HG02970 (cell line): ENCODE data around the gene NCLN.
"Not testable (repeated sequence)": the region's sequence is repeated elsewhere in the genome, so short reads cannot be mapped to it uniquely, and the experiment has no call there.

ENCODE experiments used
- ATAC-seq: cut with Tn5 transposase; IDR thresholded peaks from one replicate; pipeline ENCODE4 v1.9.1; 2021; ENCODE audit warnings: mild to moderate bottlenecking, moderate library complexity, moderate number of reproducible peaks; ENCODE audit not compliant: unreplicated experiment, low FRiP score

Gene NCLN

GRCh38 chr19:3178973-3179738, 6.6 kb upstream of the NCLN start:
- no peak for ATAC-seq

- ATAC-seq = no peak
Observed at GRCh38 chr19:3179739-3180293, 5.9 kb upstream of the NCLN start.

GRCh38 chr19:3183721-3184641, 1.7 kb upstream of the NCLN start:
- ATAC-seq = no peak

DNA sequence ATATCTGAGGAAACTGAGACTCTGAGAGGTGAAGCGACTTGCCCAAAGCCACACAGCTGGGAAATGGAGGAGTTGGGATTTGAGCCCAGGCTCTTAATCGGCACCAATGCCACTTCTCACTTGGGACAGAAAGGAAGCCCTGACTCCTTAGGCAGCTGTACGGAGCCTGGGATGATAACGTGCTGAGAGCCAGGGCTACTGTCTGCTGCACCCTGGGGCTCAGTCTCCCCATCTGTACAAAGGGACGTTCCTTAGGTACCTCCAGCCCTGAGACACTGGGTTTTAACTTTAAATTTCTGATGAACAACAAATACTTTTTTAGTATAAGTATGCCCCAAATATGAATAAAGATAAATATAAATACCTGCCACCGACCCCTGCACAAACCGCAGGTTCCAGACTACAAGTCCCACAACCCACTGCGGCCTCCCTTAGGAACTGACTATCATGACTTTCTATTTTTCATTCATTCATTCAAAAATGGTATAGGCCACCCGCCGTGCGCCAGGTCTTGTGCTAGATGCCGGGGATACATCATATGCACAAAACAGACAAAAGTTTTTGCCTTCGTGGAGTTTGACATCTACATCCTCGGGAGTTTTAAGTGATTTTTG, 776 bp upstream of the NCLN start:
- ATAC-seq = peak; percentile 30

- no peak for ATAC-seq
Observed at GRCh38 chr19:3186160-3186688, 494 bp downstream of the NCLN start.

DNA sequence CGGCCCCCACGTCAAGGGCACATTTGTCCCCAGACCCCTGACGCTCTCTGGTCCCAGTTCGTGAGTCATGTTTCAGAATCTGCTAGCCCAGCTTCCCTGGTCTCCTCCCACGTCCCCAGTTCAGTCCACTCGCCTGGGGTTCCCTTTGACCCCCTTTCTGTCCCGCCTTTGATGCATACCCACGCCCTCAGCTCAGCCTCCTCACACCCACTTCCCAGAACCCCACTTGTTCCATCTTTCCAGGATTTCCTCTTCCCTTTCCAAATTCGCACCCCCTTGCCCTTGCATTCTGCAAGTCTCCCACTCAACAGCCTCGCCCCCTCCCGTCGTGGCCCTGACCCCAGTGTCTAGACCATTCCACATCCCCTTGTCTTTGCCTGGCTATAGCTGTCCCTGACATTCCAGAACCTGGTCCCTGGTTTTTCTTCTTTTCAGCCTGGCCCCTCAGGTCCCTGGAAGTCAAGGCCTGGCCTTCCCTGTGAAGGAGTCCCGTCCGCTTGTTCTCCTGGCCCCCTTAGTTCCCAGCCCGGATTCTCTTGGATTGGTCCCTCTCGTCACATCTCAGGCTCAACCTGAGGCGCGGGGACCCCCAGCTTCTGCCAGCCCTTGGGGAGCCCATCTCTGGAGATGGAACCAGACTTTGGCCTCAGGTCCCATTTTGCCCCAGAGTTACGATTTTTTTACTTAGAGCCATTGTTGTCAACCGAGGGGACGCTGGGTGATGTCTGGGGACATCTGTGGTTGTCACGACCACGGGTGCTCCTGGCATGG, 1.3 kb downstream of the NCLN start:
- ATAC-seq = no peak

DNA sequence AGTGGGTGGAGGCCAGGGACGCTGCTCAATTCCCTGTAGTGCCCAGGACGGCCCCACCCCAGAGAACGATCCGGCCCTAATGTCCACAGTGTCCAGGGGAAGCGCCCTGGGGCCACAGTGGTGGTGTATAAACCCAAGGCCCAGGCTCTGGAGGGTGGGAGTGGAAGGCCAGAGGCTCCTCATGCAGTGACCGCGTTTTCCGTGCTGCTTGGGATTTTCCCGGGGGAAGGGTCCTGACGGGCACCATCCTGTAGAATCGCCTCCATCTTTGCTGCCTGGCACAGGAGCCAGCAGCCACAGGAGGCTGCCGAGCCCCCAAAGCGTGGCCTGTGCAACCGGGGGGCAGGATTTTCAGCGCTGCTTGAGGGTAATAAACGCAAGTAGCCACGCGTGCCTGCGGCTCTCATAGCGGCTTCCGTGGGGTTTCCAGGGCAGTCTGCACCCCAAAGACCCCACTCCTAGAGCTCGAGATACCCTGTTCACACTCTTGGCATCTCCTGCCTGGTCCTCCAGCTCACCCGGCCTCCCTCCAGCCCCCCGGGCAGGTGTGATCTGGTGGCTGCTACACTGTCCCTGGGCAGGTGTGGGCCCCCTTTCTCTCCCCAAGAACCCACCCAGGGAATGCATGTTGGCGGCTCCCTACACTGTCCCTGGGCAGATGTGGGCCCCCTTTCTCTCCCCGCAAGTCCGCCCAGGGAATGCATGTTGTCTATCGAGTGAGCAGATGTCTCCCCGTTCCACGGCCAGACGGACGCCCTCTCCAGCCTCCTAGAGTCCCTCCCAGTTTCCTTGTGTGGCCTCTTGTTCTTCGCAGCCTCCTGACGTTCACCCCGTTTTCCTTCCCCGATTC, 2.2 kb downstream of the NCLN start:
- ATAC-seq = no peak

DNA sequence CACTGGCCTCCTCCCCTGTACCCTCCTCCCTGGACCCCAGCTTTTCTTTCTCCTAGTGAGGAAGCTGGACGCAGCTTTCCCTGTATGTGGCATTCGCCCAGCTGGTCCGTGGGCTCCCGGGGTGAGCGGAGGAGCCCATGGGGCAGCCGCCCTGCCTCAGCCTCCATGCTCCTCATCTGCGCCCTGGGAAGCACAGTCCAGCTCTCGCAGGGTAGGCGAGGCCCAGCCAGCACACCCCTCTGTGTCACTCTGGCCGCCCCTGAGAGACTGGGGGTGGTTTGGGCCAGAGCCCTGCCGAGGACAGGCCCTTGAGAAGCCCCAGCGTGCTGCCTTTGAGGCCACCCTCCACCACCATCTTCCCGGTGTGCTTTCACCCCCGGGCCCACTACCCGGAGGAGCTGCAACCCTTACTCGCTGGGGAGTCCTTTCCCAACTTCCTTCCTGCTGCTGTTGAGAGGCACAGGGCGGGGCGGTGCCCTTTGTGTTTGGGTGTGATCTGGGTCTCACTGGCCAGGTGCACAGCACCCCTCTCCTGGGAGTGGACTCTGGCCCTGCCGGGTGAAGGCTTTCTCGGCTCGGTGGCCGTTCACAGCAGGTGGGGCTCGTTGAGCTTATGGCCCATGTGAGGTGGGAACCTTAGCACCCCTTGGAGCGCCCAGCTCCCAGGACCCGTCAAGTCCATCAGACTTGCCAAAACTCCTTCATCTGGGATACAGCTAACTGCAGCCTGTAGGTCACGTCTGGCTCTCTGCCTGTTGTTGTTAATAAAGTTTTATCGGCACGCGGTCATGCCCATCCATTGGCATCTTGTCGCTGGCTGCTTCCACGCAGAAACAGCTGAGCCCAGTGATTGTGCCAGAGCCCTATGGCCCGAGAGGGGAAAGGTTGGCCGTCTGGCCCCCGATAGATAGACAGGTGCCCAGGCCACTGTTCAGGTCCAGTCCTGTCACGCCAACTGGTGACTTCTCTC, 3.2 kb downstream of the NCLN start:
- ATAC-seq = no peak

GRCh38 chr19:3189702-3190469, 4.2 kb downstream of the NCLN start:
- ATAC-seq = no peak

DNA sequence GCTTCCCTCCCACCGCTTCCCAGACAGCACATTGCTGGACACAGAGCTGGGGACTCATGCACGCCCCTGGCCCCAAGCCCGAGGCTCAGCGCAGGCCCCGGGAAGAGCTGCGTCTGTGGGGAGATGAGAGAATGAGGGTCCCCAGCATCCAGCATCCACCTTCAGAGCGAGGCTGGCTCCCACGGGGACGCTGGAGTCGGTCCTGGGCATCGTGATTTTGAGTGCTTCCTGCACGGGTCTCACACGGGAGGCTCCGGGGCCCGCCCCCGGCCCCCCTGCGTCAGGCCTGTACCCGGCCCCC, 4.7 kb downstream of the NCLN start:
- no peak for ATAC-seq

- ATAC-seq = no peak
Observed at GRCh38 chr19:3190921-3191805, 5.4 kb downstream of the NCLN start.

DNA sequence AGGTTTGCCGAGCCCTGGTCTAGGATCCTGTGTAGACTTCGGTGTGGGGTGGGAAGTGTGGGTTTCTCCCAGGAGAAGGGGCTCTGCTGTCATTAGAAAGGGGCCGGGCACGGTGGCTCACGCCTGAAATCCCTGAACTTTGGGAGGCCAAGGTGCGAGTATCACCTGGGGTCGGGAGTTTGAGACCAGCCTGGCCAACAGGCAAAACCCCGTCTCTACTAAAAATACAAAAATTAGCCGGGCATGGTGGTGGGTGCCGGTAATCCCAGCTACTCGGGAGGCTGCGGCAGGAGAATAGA, 6.0 kb downstream of the NCLN start:
- ATAC-seq = not testable (repeated sequence)

DNA sequence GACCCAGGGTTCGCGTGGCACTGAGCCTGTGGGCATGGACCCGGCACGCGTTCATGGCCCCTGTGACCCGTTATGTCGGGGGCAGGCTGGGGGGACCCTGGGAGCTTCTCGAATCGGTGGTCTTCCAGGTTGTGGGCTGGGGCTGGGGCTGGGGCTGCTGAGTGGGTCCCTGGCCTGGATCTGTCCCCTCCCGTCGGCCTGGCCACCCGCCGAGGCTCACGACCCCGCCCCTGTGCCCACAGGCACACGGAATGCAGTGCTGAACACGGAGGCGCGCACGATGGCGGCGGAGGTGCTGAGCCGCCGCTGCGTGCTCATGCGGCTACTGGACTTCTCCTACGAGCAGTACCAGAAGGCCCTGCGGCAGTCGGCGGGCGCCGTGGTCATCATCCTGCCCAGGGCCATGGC, 6.5 kb downstream of the NCLN start:
- ATAC-seq = no peak

DNA sequence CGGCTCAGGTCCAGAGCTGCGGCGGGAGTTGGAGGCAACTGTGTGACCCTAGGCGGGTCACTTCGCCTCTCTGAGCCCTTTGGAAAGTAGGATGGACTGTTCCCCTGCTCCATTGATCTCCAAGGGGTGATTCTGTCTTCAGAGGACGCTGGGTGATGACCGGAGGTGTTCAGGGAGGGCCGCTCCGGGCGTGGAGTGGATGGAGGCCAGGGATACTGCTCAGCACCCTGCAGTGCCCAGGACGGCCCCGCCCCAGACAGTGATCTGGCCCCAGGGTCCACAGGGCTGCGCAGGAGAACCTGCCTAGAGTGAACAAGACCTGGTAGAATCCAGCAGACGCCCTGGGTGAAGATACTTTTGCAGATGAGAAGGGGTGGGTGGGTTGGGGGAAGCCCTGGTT, 7.0 kb downstream of the NCLN start:
- ATAC-seq = no peak

DNA sequence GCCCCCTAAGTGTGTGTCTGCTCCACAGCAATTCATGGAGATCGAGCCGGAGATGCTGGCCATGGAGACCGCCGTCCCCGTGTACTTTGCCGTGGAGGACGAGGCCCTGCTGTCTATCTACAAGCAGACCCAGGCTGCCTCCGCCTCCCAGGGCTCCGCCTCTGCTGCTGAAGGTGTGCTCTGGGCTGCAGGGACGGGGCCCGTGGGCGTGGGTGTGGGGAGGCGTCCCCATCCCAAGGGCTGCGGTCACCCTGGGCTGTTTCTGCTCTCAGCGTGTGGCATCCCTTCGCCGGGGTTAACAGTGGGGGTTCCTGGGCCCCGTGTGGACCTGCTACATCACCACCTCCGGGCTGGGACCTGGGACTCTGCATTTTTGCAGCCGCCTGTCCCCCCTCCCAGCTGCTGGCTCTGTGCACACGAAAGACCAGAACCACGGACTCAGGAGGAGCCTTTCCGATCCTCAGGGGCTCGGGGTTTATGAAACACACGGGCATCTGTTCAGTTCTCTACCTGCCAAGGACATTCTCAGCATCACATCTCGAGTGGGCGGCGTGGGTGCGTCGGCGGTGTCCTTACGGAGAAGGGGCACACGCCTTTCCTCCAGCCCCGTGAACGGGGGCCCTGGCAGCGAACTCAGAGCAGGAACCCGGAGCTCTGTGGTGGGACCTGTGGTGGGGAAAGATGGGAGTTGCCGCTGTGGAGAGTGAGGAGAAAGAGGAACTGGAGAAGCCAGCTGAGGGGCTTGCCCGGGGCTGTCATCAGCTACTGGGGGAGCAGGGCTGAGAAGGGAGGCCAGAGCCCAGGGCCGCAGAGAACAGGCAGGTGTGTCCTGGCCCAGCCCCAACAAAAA, 7.8 kb downstream of the NCLN start:
- no peak for ATAC-seq
